Stimulated activated naive CD8-positive, alpha-beta T cell treated with anti-CD3 and anti-CD28 coated beads, Interleukin-15, Interleukin-2, amounts not matched to agents 100 ng/mL and 50 ng/mL, for 24 hours (primary cell): ENCODE data around the gene PDE4D.
"Not testable (repeated sequence)": the region's sequence is repeated elsewhere in the genome, so short reads cannot be mapped to it uniquely, and the experiment has no call there.

Source experiments
- H3K27ac Mint-ChIP-seq: one replicate; pipeline ENCODE4 v1.8.0; 2021; ENCODE audit warnings: mild to moderate bottlenecking, mixed read lengths
- H3K27me3 Mint-ChIP-seq: one replicate; pipeline ENCODE4 v1.8.0; 2021; ENCODE audit warnings: mixed read lengths
- H3K36me3 Mint-ChIP-seq: one replicate; pipeline ENCODE4 v1.8.0; 2021; ENCODE audit warnings: low read depth, mixed read lengths
- H3K4me1 Mint-ChIP-seq: one replicate; pipeline ENCODE4 v1.8.0; 2021; ENCODE audit warnings: low read depth, mixed read lengths
- H3K4me3 Mint-ChIP-seq: one replicate; pipeline ENCODE4 v1.8.0; 2021; ENCODE audit warnings: mild to moderate bottlenecking, mixed read lengths
- H3K9me3 Mint-ChIP-seq: one replicate; pipeline ENCODE4 v1.8.0; 2021; ENCODE audit warnings: mixed read lengths

PDE4D gene

DNA sequence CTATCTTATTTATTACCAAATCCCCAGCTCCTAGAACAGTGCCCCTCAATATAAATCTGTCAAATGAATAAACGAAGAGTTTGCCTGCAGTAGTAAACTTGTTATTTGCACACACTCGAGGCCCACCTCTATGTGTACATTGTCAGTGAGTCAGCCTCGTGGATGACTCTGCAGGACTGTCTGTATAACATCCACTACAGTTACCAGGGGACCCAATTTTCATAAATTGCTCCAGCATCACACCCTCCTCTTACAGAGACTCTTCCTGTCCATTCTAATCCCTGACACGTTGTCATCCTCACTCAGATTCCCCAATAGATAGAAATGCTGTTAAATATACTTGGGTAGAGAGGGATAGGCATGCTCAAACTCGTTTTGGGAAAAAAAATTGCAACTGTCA is 832.1 kb downstream of the PDE4D start:
- H3K27ac Mint-ChIP-seq = no peak overlapping the region
- H3K4me1 Mint-ChIP-seq = peaks cover 4% of the 10 kb centered on the region
- peaks cover 4% of the 10 kb centered on the region for H3K9me3 Mint-ChIP-seq
- no peaks in the 10 kb centered on the region for H3K36me3 Mint-ChIP-seq
- H3K27me3 Mint-ChIP-seq = no peaks in the 10 kb centered on the region
- no peak overlapping the region for H3K4me3 Mint-ChIP-seq

- H3K4me3 Mint-ChIP-seq = no peak overlapping the region
- H3K9me3 Mint-ChIP-seq = no peaks in the 10 kb centered on the region
- H3K27ac Mint-ChIP-seq = no peak overlapping the region
- H3K36me3 Mint-ChIP-seq = no peaks in the 10 kb centered on the region
- no peaks in the 10 kb centered on the region for H3K4me1 Mint-ChIP-seq
- H3K27me3 Mint-ChIP-seq = no peaks in the 10 kb centered on the region
These were observed 834.4 kb downstream of the PDE4D start for GRCh38 chr5:59058969-59059687.

DNA sequence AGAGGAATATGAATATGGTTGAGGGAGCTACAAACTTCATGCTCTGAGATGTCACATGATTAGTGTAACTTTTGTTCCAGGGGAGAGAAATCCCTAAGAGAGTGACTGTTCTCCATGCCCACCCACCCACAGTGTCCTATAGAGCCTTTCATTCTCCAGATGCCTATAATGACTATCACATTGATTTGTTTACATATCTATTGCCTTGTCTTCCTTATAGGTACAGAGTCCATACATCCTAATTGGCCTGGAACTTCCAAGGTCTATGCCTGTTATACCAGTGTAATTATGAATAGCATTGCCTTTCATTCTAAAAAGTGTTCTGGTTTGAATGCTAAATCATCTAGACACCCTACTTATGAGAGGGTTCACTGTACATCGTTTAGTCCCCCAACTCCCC is 835.3 kb downstream of the PDE4D start:
- no peaks in the 10 kb centered on the region for H3K9me3 Mint-ChIP-seq
- H3K4me1 Mint-ChIP-seq = no peaks in the 10 kb centered on the region
- no peak overlapping the region for H3K27ac Mint-ChIP-seq

GRCh38 chr5:59056599-59056998 is 836.9 kb downstream of the PDE4D start:
- H3K4me1 Mint-ChIP-seq, H3K9me3 Mint-ChIP-seq, H3K27ac Mint-ChIP-seq, H3K27me3 Mint-ChIP-seq, H3K36me3 Mint-ChIP-seq, H3K4me3 Mint-ChIP-seq: not testable (repeated sequence)

More for the DNA sequence above, 835.3 kb downstream of the PDE4D start:
- no peak overlapping the region for H3K4me3 Mint-ChIP-seq
- H3K27me3 Mint-ChIP-seq = no peaks in the 10 kb centered on the region
- no peaks in the 10 kb centered on the region for H3K36me3 Mint-ChIP-seq

- H3K4me3 Mint-ChIP-seq = no peak overlapping the region
- no peaks in the 10 kb centered on the region for H3K9me3 Mint-ChIP-seq
- no peaks in the 10 kb centered on the region for H3K4me1 Mint-ChIP-seq
- H3K36me3 Mint-ChIP-seq = no peaks in the 10 kb centered on the region
- H3K27me3 Mint-ChIP-seq = no peaks in the 10 kb centered on the region
- no peak overlapping the region for H3K27ac Mint-ChIP-seq
These were observed 837.6 kb downstream of the PDE4D start for GRCh38 chr5:59055745-59056448.

- Mint-ChIP-seq H3K9me3 (no peaks in the 10 kb centered on the region), H3K4me3 (no peak overlapping the region), H3K4me1 (no peaks in the 10 kb centered on the region), H3K27me3 (no peaks in the 10 kb centered on the region), H3K36me3 (no peaks in the 10 kb centered on the region), H3K27ac (no peak overlapping the region)
These were observed 838.5 kb downstream of the PDE4D start for GRCh38 chr5:59054963-59055528.

- H3K4me3 Mint-ChIP-seq = no peak overlapping the region
- H3K27me3 Mint-ChIP-seq = no peaks in the 10 kb centered on the region
- no peaks in the 10 kb centered on the region for H3K9me3 Mint-ChIP-seq
- no peaks in the 10 kb centered on the region for H3K36me3 Mint-ChIP-seq
- H3K27ac Mint-ChIP-seq = no peak overlapping the region
- H3K4me1 Mint-ChIP-seq = no peaks in the 10 kb centered on the region
These were observed 841.6 kb downstream of the PDE4D start for GRCh38 chr5:59051951-59052350.

GRCh38 chr5:59049095-59049494 is 844.4 kb downstream of the PDE4D start:
- H3K27ac Mint-ChIP-seq = no peak overlapping the region
- H3K27me3 Mint-ChIP-seq = no peaks in the 10 kb centered on the region
- H3K9me3 Mint-ChIP-seq = no peaks in the 10 kb centered on the region
- H3K4me3 Mint-ChIP-seq = no peak overlapping the region
- H3K36me3 Mint-ChIP-seq = no peaks in the 10 kb centered on the region
- H3K4me1 Mint-ChIP-seq = peaks cover 4% of the 10 kb centered on the region

DNA sequence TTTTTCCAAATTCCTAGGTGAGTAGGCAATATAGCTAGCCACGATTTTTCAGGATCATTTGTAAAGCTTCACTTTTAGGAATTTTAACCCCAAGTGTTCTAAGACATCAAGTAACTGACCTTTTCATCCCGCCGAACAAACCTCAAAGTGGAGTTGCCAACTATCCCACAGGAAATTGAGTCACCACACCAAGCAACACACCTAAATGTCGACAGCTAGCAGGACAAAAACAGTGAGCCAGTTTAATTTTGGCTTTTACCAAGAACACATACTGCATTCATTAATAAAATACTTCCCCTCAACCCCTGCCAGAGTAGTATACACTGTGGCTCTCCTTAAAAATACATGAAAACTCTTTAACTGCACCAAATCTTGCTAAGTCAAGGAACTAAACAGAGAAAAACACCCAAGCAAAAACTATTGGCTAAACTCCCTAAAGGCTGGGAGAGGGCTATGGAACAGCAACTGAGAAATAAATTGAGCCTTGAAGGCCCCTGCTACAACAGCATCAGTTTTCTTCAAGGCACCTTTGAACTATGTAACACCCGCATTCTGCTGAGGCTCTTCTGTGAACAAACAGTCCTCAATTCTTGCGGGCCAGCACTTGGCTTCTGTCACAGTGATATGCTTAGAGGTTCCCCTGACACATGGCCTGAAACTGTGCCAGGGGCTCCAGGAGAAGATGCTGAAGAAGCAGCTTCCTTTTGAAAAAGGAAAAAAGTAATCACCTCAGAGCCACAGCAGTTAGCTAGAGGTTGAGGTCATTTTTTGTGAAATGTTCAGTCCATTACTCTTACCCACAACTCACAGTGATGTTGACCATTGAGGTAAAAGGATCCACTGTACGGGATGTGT is 851.1 kb downstream of the PDE4D start:
- peak overlapping the region; percentile 94 for H3K4me3 Mint-ChIP-seq
- H3K9me3 Mint-ChIP-seq = no peaks in the 10 kb centered on the region

GRCh38 chr5:59041355-59041754 is 852.2 kb downstream of the PDE4D start:
- peaks cover 18% of the 10 kb centered on the region for H3K36me3 Mint-ChIP-seq
- H3K9me3 Mint-ChIP-seq = no peaks in the 10 kb centered on the region
- H3K27ac Mint-ChIP-seq = peak overlapping the region; percentile 65
- peak overlapping the region; percentile 94 for H3K4me3 Mint-ChIP-seq
- peaks cover 51% of the 10 kb centered on the region for H3K4me1 Mint-ChIP-seq
- H3K27me3 Mint-ChIP-seq = no peaks in the 10 kb centered on the region

More for the DNA sequence above, 851.1 kb downstream of the PDE4D start:
- Mint-ChIP-seq H3K27ac (peak overlapping the region; percentile 73), H3K4me1 (peaks cover 44% of the 10 kb centered on the region), H3K27me3 (no peaks in the 10 kb centered on the region), H3K36me3 (peaks cover 8% of the 10 kb centered on the region)

- Mint-ChIP-seq H3K27me3 (no peaks in the 10 kb centered on the region), H3K4me3 (peak overlapping the region; percentile 94), H3K9me3 (no peaks in the 10 kb centered on the region), H3K4me1 (peaks cover 56% of the 10 kb centered on the region), H3K36me3 (peaks cover 18% of the 10 kb centered on the region), H3K27ac (no peak overlapping the region)
These were observed 852.7 kb downstream of the PDE4D start for GRCh38 chr5:59040804-59041201.

DNA sequence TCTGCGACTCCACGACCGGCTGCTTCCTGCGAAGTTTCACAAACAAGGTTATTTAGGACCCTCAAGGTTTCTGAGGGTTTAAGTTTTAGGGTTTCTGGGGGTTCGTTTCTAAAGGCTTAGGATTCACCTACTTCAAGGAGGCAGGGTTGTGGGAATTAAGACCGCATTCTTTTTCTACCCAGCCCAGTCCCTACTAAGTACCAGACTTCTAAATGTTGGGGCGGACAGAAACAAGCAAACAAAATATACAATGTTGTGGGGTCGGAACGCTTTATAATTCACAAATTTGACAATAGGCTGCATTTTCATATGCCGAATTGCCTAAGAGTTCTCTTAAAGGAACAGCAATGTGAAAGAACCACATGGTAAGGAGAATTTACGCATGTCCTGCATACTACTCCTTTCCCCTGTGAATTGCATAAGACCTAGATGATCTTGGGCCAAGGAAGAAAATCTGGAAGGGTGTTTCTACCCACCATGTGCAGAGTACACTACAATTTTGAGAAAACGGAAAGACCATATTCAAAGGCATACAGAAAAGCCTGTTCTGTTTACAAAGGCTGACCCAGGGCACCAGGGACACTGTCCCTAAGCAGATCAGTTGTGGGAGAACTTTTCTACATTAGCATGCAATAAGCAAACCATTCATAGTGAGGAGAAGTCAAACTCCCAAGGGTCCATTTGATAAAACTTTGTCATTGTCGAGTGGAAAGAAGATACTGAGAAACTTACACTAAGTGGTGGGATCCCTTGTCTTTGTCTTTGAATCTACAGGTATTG is 853.3 kb downstream of the PDE4D start:
- Mint-ChIP-seq H3K27ac (peak overlapping the region; percentile 54), H3K9me3 (no peaks in the 10 kb centered on the region), H3K36me3 (peaks cover 19% of the 10 kb centered on the region), H3K4me1 (peaks cover 62% of the 10 kb centered on the region), H3K4me3 (peak overlapping the region; percentile 94), H3K27me3 (no peaks in the 10 kb centered on the region)

- Mint-ChIP-seq H3K27me3 (no peaks in the 10 kb centered on the region), H3K36me3 (peaks cover 23% of the 10 kb centered on the region)
These were observed 854.1 kb downstream of the PDE4D start for GRCh38 chr5:59039296-59040023.

More at GRCh38 chr5:59039296-59040023, 854.1 kb downstream of the PDE4D start:
- no peaks in the 10 kb centered on the region for H3K9me3 Mint-ChIP-seq
- H3K4me1 Mint-ChIP-seq = peaks cover 70% of the 10 kb centered on the region
- H3K27ac Mint-ChIP-seq = peak overlapping the region; percentile 92
- H3K4me3 Mint-ChIP-seq = peak overlapping the region; percentile 94
